Fibroblast of the aortic adventitia (primary cell): ENCODE data around the gene GRIN2D. TPM values are rescaled to one million over a fixed set of nuclear protein-coding genes. Genes with fewer than 3 reads are reported as not detected.

Experiments used
- DNase-seq: peaks from one replicate; pipeline ENCODE4 v3.0.0-alpha.2; 2010; ENCODE audit warnings: low read depth
- H3K4me3 ChIP-seq: 2 replicates; pipeline ENCODE4 v1.5.1; 2011; ENCODE audit warnings: low read depth, mild to moderate bottlenecking, control low read depth, low read length, moderate library complexity
- CTCF ChIP-seq: IDR thresholded peaks from 2 replicates; pipeline ENCODE4 v1.5.1; 2011; ENCODE audit warnings: mild to moderate bottlenecking, low read length, control low read depth, inconsistent platforms; ENCODE audit not compliant: insufficient read depth
- total RNA-seq: library from RNA; depleted of rRNA; stranded (reverse); fragments of >200 nt; gene quantifications from 2 replicates; pipeline ENCODE4 v1.2.3, GENCODE V29; 2012; ENCODE audit warnings: low replicate concordance

GRIN2D gene
- total RNA-seq, result 1.2 and 2.2 TPM in 2 replicates

- no peak for TF ChIP-seq CTCF
- H3K4me3 ChIP-seq, result peak within 1 kb of the TSS; percentile 50
Observed at GRCh38 chr19:48393559-48394330, at the start of gene GRIN2D. Gene GRIN2D (plus strand): TSS chr19:48393668. CDS start chr19:48398393, 4,725 bp downstream.

GRCh38 chr19:48344892-48345291 is 48.6 kb upstream of the GRIN2D start:
- no peak overlapping the region for H3K4me3 ChIP-seq
- no peak for DNase-seq
- TF ChIP-seq CTCF, result no peak

More at GRCh38 chr19:48393559-48394330, at the start of gene GRIN2D:
- DNase-seq, result no peak

GRCh38 chr19:48346191-48346590 is 47.3 kb upstream of the GRIN2D start:
- DNase-seq, result peak; percentile 34
- no peak for TF ChIP-seq CTCF

GRCh38 chr19:48348045-48348444 is 45.4 kb upstream of the GRIN2D start:
- DNase-seq, result no peak

More at GRCh38 chr19:48346191-48346590, 47.3 kb upstream of the GRIN2D start:
- H3K4me3 ChIP-seq, result no peak overlapping the region

GRCh38 chr19:48348737-48349136 is 44.7 kb upstream of the GRIN2D start:
- no peak overlapping the region for H3K4me3 ChIP-seq
- TF ChIP-seq CTCF, result no peak
- no peak for DNase-seq

More at GRCh38 chr19:48348045-48348444, 45.4 kb upstream of the GRIN2D start:
- H3K4me3 ChIP-seq, result no peak overlapping the region
- no peak for TF ChIP-seq CTCF

GRCh38 chr19:48350856-48351255 is 42.6 kb upstream of the GRIN2D start:
- DNase-seq, result no peak
- H3K4me3 ChIP-seq, result no peak overlapping the region
- TF ChIP-seq CTCF, result no peak
